ENCODE data around the gene KRT4. TPM values are rescaled to one million over a fixed set of nuclear protein-coding genes. Genes with fewer than 3 reads are reported as not detected.
A peak's percentile ranks its signal among the peaks of the same experiment; 100 is the strongest.
"Not testable (repeated sequence)": the region's sequence is repeated elsewhere in the genome, so short reads cannot be mapped to it uniquely, and the experiment has no call there.

Gene KRT4
- total and polyA plus RNA-seq, 5 donors from 2014 or later: not detected

- Histone ChIP-seq H3K36me3 (ENCODE audit: control insufficient read depth, insufficient read depth, low read length) (no peaks in the 10 kb centered on the region), H3K9me3 (ENCODE audit: control insufficient read depth in 2 of 2, low read length in 2 of 2) (peaks cover under 1 to 2% of the 10 kb centered on the region in 2 experiments), H3K4me1 (ENCODE audit: control insufficient read depth, insufficient read depth, low read length, poor library complexity, severe bottlenecking) (no peaks in the 10 kb centered on the region), H3K27me3 (ENCODE audit: control insufficient read depth, insufficient read depth, low read length) (no peaks in the 10 kb centered on the region), H3K27ac (ENCODE audit: insufficient read depth, low read length, poor library complexity, severe bottlenecking) (no peak overlapping the region), H3K4me3 (ENCODE audit: low read depth, low read length) (no peak overlapping the region)
- H3K4me1 Mint-ChIP-seq: peaks cover 0 to 3% (median 0%) of the 10 kb centered on the region in 4 donors
- H3K36me3 Mint-ChIP-seq: no peaks in the 10 kb centered on the region
- no peak for DNase-seq
- no peak for ATAC-seq (ENCODE audit: low read depth in 2 of 2)
- no peaks in the 10 kb centered on the region for H3K27me3 Mint-ChIP-seq
- peaks cover 0 to 21% (median 3%) of the 10 kb centered on the region in 7 donors for H3K9me3 Mint-ChIP-seq
- no peak overlapping the region for H3K4me3 Mint-ChIP-seq
- H3K27ac Mint-ChIP-seq: no peak overlapping the region
Observed at GRCh38 chr12:52765702-52766101, 48.2 kb downstream of the KRT4 start.

- Mint-ChIP-seq H3K27ac (no peak overlapping the region), H3K36me3 (no peaks in the 10 kb centered on the region), H3K4me3 (no peak overlapping the region), H3K27me3 (peaks cover 6% of the 10 kb centered on the region), H3K4me1 (no peaks in the 10 kb centered on the region), H3K9me3 (peaks cover 0 to 33% (median 4%) of the 10 kb centered on the region in 7 donors)
- Histone ChIP-seq H3K4me1 (ENCODE audit: control insufficient read depth, insufficient read depth, low read length, poor library complexity, severe bottlenecking) (no peaks in the 10 kb centered on the region), H3K4me3 (ENCODE audit: low read depth, low read length) (no peak overlapping the region), H3K9me3 (ENCODE audit: control insufficient read depth in 2 of 2, low read length in 2 of 2) (peaks cover 6 to 8% of the 10 kb centered on the region in 2 experiments), H3K27me3 (ENCODE audit: control insufficient read depth, insufficient read depth, low read length) (no peaks in the 10 kb centered on the region), H3K36me3 (ENCODE audit: control insufficient read depth, insufficient read depth, low read length) (no peaks in the 10 kb centered on the region), H3K27ac (ENCODE audit: insufficient read depth, low read length, poor library complexity, severe bottlenecking) (no peak overlapping the region)
- no peak for DNase-seq
- no peak for ATAC-seq (ENCODE audit: low read depth in 2 of 2)
Observed at GRCh38 chr12:52763991-52764390, 49.9 kb downstream of the KRT4 start.

- no peaks in the 10 kb centered on the region for H3K4me1 Mint-ChIP-seq
- H3K27ac Mint-ChIP-seq: no peak overlapping the region
- Histone ChIP-seq H3K4me1 (ENCODE audit: control insufficient read depth, insufficient read depth, low read length, poor library complexity, severe bottlenecking) (no peaks in the 10 kb centered on the region), H3K36me3 (ENCODE audit: control insufficient read depth, insufficient read depth, low read length) (no peaks in the 10 kb centered on the region), H3K27ac (ENCODE audit: insufficient read depth, low read length, poor library complexity, severe bottlenecking) (no peak overlapping the region), H3K4me3 (ENCODE audit: low read depth, low read length) (no peak overlapping the region), H3K9me3 (ENCODE audit: control insufficient read depth in 2 of 2, low read length in 2 of 2) (peaks cover 6 to 8% of the 10 kb centered on the region in 2 experiments), H3K27me3 (ENCODE audit: control insufficient read depth, insufficient read depth, low read length) (no peaks in the 10 kb centered on the region)
- H3K9me3 Mint-ChIP-seq: peaks cover 0 to 33% (median 4%) of the 10 kb centered on the region in 7 donors
- no peaks in the 10 kb centered on the region for H3K36me3 Mint-ChIP-seq
- peaks cover 6% of the 10 kb centered on the region for H3K27me3 Mint-ChIP-seq
- no peak overlapping the region for H3K4me3 Mint-ChIP-seq
- ATAC-seq (ENCODE audit: low read depth in 2 of 2) (no peak), DNase-seq (no peak)
Observed at GRCh38 chr12:52763036-52763659, 50.8 kb downstream of the KRT4 start.

DNA sequence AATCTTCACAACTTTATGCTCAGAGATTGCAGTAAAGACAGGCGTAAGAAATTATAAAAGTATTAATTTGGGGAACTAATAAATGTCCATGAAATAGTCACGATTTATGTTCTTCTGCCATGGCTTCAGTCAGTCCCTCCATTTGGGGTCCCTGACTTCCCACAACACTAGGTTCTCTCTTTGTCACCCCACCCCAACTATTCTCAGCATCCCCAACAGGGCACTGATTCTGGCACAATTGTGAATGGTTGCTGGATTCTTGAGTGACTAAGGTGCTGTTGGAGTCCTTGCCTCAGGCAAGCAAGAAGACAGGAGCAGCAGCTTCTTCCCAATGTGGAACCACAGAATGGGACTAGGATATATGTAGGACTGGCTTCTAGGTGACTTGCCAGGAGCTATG is 52.1 kb downstream of the KRT4 start:
- peaks cover 6 to 8% of the 10 kb centered on the region in 2 experiments for H3K9me3 ChIP-seq (ENCODE audit: control insufficient read depth in 2 of 2, low read length in 2 of 2)
- no peaks in the 10 kb centered on the region for H3K36me3 Mint-ChIP-seq
- H3K36me3 ChIP-seq (ENCODE audit: control insufficient read depth, insufficient read depth, low read length): no peaks in the 10 kb centered on the region
- no peak overlapping the region for H3K27ac Mint-ChIP-seq
- H3K27ac ChIP-seq (ENCODE audit: insufficient read depth, low read length, poor library complexity, severe bottlenecking): no peak overlapping the region
- ATAC-seq (ENCODE audit: low read depth in 2 of 2) (no peak), DNase-seq (no peak)
- no peaks in the 10 kb centered on the region for H3K27me3 ChIP-seq (ENCODE audit: control insufficient read depth, insufficient read depth, low read length)
- peaks cover 6% of the 10 kb centered on the region for H3K27me3 Mint-ChIP-seq
- no peak overlapping the region for H3K4me3 ChIP-seq (ENCODE audit: low read depth, low read length)
- no peak overlapping the region for H3K4me3 Mint-ChIP-seq
- no peaks in the 10 kb centered on the region for H3K4me1 Mint-ChIP-seq
- H3K4me1 ChIP-seq (ENCODE audit: control insufficient read depth, insufficient read depth, low read length, poor library complexity, severe bottlenecking): no peaks in the 10 kb centered on the region
- H3K9me3 Mint-ChIP-seq: peaks cover 0 to 33% (median 4%) of the 10 kb centered on the region in 7 donors

DNA sequence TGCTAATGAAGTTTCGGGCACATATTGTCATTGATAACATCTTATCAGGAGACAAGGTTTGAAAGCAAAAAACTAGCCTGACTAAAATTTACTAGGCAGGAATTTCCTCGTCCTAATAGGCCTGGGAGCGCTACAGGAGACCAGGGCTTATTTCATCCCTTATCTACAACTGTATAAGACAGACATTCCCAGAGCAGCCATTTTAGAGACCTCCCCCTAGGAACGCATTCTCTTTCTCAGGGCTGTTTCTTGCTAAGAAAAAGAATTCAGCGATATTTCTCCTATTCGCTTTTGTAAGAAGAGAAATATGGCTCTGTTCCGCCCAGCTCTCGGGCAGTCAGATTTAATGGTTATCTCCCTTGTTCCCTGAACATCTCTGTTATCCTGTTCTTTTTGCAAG is 52.7 kb downstream of the KRT4 start:
- DNase-seq; H3K4me1 ChIP-seq (ENCODE audit: control insufficient read depth, insufficient read depth, low read length, poor library complexity, severe bottlenecking); H3K9me3 ChIP-seq (ENCODE audit: control insufficient read depth in 2 of 2, low read length in 2 of 2); H3K27me3 Mint-ChIP-seq; ATAC-seq (ENCODE audit: low read depth in 2 of 2); H3K27me3 ChIP-seq (ENCODE audit: control insufficient read depth, insufficient read depth, low read length); H3K27ac Mint-ChIP-seq; H3K4me3 Mint-ChIP-seq; H3K4me3 ChIP-seq (ENCODE audit: low read depth, low read length); H3K27ac ChIP-seq (ENCODE audit: insufficient read depth, low read length, poor library complexity, severe bottlenecking); H3K4me1 Mint-ChIP-seq; H3K36me3 Mint-ChIP-seq; H3K36me3 ChIP-seq (ENCODE audit: control insufficient read depth, insufficient read depth, low read length): not testable (repeated sequence)
- peaks cover 0 to 33% (median 4%) of the 10 kb centered on the region in 7 donors for H3K9me3 Mint-ChIP-seq

- Mint-ChIP-seq H3K4me1 (no peaks in the 10 kb centered on the region), H3K4me3 (no peak overlapping the region), H3K27me3 (peaks cover 6% of the 10 kb centered on the region), H3K27ac (peak overlapping the region in 1 of 3 donors; percentile 74), H3K36me3 (no peaks in the 10 kb centered on the region), H3K9me3 (peaks cover 0 to 33% (median 4%) of the 10 kb centered on the region in 7 donors)
- DNase-seq (no peak), ATAC-seq (ENCODE audit: low read depth in 2 of 2) (no peak)
- no peak overlapping the region for H3K4me3 ChIP-seq (ENCODE audit: low read depth, low read length)
- H3K36me3 ChIP-seq (ENCODE audit: control insufficient read depth, insufficient read depth, low read length): no peaks in the 10 kb centered on the region
- no peaks in the 10 kb centered on the region for H3K4me1 ChIP-seq (ENCODE audit: control insufficient read depth, insufficient read depth, low read length, poor library complexity, severe bottlenecking)
- no peaks in the 10 kb centered on the region for H3K27me3 ChIP-seq (ENCODE audit: control insufficient read depth, insufficient read depth, low read length)
- no peak overlapping the region for H3K27ac ChIP-seq (ENCODE audit: insufficient read depth, low read length, poor library complexity, severe bottlenecking)
- H3K9me3 ChIP-seq (ENCODE audit: control insufficient read depth in 2 of 2, low read length in 2 of 2): peaks cover 6 to 8% of the 10 kb centered on the region in 2 experiments
Observed at GRCh38 chr12:52760623-52761022, 53.3 kb downstream of the KRT4 start.

DNA sequence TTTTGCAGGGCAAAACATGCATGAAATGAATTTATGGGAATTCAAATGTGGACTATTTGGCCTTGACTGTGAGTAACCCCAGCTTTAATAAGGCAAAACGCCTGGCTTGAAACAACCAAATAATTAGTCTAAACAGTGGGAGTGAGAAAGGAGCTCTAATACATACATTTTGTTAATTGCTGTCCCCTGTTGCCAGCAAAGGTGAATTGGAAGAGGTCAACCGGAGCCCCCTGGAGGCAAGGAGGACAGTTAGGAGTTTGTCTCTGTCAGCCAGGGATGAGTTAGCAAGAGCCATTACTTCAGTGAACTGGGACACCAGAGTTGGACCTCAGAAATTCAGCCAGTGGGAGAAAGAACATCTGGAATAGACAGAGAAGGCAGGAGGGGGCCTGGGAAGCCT is 54.2 kb downstream of the KRT4 start:
- no peak overlapping the region for H3K27ac Mint-ChIP-seq
- no peak overlapping the region for H3K4me3 Mint-ChIP-seq
- Histone ChIP-seq H3K27me3 (ENCODE audit: control insufficient read depth, insufficient read depth, low read length) (no peaks in the 10 kb centered on the region), H3K36me3 (ENCODE audit: control insufficient read depth, insufficient read depth, low read length) (no peaks in the 10 kb centered on the region), H3K27ac (ENCODE audit: insufficient read depth, low read length, poor library complexity, severe bottlenecking) (no peak overlapping the region), H3K9me3 (ENCODE audit: control insufficient read depth in 2 of 2, low read length in 2 of 2) (peaks cover 6 to 8% of the 10 kb centered on the region in 2 experiments), H3K4me3 (ENCODE audit: low read depth, low read length) (no peak overlapping the region), H3K4me1 (ENCODE audit: control insufficient read depth, insufficient read depth, low read length, poor library complexity, severe bottlenecking) (no peaks in the 10 kb centered on the region)
- ATAC-seq (ENCODE audit: low read depth in 2 of 2): no peak
- H3K9me3 Mint-ChIP-seq: peaks cover 0 to 33% (median 4%) of the 10 kb centered on the region in 7 donors
- peaks cover 6% of the 10 kb centered on the region for H3K27me3 Mint-ChIP-seq
- no peaks in the 10 kb centered on the region for H3K36me3 Mint-ChIP-seq
- no peak for DNase-seq
- H3K4me1 Mint-ChIP-seq: no peaks in the 10 kb centered on the region

- Histone ChIP-seq H3K36me3 (ENCODE audit: control insufficient read depth, insufficient read depth, low read length) (no peaks in the 10 kb centered on the region), H3K27me3 (ENCODE audit: control insufficient read depth, insufficient read depth, low read length) (no peaks in the 10 kb centered on the region), H3K4me3 (ENCODE audit: low read depth, low read length) (no peak overlapping the region), H3K27ac (ENCODE audit: insufficient read depth, low read length, poor library complexity, severe bottlenecking) (no peak overlapping the region), H3K4me1 (ENCODE audit: control insufficient read depth, insufficient read depth, low read length, poor library complexity, severe bottlenecking) (no peaks in the 10 kb centered on the region), H3K9me3 (ENCODE audit: control insufficient read depth in 2 of 2, low read length in 2 of 2) (peaks cover 6 to 8% of the 10 kb centered on the region in 2 experiments)
- no peaks in the 10 kb centered on the region for H3K36me3 Mint-ChIP-seq
- no peak overlapping the region for H3K4me3 Mint-ChIP-seq
- H3K27me3 Mint-ChIP-seq: peaks cover 6% of the 10 kb centered on the region
- ATAC-seq (ENCODE audit: low read depth in 2 of 2) (no peak), DNase-seq (no peak)
- H3K9me3 Mint-ChIP-seq: peaks cover 0 to 33% (median 4%) of the 10 kb centered on the region in 7 donors
- no peak overlapping the region for H3K27ac Mint-ChIP-seq
- no peaks in the 10 kb centered on the region for H3K4me1 Mint-ChIP-seq
Observed at GRCh38 chr12:52759218-52759617, 54.7 kb downstream of the KRT4 start.

All from CD4-positive, CD25-positive, alpha-beta regulatory T cell (primary cell).